RKO (cell line): ENCODE measurements around the gene BRD1.
"Not testable (repeated sequence)": the region's sequence is repeated elsewhere in the genome, so short reads cannot be mapped to it uniquely, and the experiment has no call there.

Experiments
- DNase-seq: peaks from one replicate; pipeline ENCODE4 v3.0.0-alpha.2; 2016; ENCODE audit warnings: low spot score

Gene BRD1

GRCh38 chr22:49852898-49853894, 25.5 kb upstream of the BRD1 start, which contains the start of gene ZBED4:
Gene ZBED4, plus strand, starts transcription at chr22:49853844. Its CDS starts 29,819 bp downstream, at chr22:49883663.
- peak; percentile 92 for DNase-seq

GRCh38 chr22:49852568-49852897, 24.9 kb upstream of the BRD1 start:
- DNase-seq, result not testable (repeated sequence)

- no peak for DNase-seq
These were observed 23.5 kb upstream of the BRD1 start for GRCh38 chr22:49850959-49851802.

- no peak for DNase-seq
These were observed 22.6 kb upstream of the BRD1 start for GRCh38 chr22:49850021-49850911.

GRCh38 chr22:49849161-49850020, 21.7 kb upstream of the BRD1 start:
- DNase-seq, result no peak

GRCh38 chr22:49848690-49849160, 21.1 kb upstream of the BRD1 start:
- no peak for DNase-seq

DNA sequence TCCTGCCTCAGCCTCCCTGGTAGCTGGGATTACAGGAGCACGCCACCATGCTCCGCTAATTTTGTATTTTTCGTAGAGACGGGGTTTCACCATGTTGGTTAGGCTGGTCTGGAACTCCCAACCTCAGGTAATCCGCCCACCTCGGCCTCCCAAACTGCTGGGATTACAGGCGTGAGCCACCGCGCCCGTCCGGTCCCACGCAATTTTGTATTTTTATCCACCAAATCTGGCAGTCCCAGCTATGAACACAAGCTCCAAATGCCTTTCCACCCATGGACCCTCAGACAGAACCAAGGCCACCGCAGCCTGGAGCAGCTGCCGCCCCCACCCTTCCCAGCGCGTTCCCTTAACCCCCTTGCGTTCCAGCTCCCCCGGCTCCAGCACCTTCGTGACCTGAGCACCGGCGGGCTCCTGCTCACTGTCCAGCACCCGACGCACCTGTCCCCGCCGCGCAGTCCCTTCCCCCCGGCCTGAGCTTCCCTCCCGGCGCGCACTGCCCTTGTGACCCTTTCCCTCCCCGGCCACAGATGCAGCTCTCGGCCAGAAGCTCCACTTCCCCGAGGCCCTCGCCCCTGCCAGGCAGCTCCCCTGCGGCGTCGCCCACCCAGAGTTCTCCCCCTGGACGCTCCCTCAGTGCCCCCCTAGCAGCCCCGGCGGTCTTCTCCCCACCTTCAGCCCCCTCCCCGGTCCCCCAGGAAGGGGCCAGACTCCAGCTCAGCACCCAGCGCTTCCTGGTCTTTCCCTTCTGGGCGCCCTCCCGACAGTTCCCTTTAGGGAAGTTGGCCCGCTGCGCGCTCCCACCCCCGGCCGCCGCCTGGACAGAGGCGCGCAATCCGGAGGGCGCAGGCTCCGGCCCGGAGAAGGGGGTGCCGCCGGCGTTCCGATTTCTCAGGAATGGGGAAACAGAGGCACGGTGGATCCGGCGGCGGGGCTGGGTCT, 20.3 kb upstream of the BRD1 start:
- no peak for DNase-seq

DNA sequence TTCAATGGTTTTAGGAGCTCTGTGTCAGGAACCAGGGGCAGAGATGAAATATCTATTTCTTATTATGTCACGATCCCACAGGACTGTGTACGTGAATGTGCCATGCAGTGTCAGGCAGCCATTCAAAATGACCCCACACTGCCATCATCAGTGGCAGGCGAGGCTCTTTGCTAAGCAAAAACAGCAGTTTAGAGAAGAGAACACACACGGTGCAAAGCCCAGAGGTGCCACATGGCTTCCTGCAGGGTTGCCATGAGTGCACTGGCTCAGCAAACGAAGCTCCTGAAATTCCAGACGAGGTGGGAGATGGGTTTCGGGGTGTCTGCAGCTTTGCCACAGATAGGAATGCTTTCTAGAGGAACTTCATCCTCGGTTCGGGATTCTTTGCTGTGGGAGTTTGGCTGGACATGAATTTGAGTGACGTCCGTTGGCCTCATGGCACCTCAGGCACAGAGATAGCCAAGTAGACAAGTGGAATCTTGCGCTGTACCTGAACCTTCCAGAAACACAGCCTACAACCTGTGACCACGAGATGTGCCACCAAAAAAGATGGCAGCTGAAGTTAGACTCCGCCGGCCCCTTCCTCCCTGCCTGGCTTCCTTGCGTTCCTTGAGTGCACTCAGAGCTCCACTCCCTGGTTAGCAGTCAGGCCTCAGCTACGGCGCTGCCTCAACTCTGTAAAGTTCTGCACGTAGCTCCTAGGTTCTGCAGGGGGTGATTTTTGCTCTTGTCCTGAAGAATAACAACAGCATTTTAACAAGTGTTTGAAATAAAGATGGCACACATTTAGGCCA, 18.2 kb upstream of the BRD1 start:
- no peak for DNase-seq

DNA sequence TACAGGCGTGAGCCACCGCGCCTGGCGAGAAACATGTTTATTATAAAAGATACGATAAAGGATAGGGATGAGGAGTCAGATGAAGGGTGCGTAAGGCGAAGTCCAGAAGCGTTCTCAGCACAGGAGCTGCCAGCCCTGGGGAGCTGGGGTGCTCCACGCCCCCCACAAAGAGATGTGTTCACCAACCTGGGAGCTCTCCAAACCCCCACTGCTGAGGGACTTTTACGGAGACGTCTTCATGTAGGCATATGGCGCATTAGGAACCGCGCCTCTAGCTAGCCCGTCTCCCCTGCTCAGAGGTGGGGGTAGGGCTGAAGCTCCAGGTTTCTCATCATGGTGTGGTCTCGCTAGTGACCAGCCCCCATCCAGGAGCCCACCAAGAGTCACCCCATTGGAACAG, 17.6 kb upstream of the BRD1 start:
- DNase-seq, result no peak

DNA sequence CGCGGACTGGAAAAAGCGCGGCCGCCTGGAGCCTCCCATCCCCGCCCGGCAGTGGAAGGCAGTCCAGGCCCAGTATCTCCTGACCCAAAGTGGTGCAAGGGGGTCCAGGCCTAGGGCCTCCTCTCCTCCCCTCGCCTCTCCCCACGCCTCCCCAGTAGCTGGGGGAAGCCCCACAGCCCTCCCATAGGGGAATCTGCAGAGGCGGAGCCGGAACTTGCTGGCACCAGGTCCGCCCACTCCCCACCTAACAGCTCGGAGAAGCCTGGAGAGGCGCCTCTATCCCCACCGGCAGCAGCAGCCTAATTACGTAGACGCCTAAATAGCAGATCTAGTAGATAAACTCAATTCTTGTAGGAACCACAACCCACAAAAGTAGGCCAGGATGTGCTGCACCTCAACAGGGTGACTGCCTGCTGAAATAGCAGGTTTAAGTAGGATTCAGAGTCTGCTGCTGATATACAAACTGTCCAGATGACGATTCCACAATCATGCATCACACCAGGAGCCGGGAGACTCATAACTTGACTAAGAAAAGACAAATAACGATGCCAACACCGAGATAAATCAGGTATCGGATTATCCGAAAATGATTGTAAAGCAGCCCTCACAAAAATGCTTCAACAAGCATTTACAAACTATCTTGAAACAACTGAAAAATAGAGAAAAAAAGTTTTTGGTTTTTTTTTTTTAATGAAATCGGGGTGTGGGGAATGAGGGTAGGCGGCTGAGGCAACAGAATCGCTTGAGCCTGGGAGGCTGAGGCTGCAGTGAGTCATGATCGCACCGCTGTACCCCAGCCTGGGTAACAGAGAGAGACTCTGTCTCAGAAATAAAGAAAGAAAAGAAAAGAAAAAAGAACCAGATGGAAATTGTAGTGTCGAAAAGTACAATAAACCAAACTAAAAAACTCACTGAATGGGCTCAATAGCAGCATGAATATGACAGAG, 11.4 kb upstream of the BRD1 start:
- no peak for DNase-seq

GRCh38 chr22:49833340-49834007, 5.8 kb upstream of the BRD1 start:
- peak; percentile 29 for DNase-seq

- no peak for DNase-seq
These were observed 1.6 kb upstream of the BRD1 start for GRCh38 chr22:49829044-49829853.

DNA sequence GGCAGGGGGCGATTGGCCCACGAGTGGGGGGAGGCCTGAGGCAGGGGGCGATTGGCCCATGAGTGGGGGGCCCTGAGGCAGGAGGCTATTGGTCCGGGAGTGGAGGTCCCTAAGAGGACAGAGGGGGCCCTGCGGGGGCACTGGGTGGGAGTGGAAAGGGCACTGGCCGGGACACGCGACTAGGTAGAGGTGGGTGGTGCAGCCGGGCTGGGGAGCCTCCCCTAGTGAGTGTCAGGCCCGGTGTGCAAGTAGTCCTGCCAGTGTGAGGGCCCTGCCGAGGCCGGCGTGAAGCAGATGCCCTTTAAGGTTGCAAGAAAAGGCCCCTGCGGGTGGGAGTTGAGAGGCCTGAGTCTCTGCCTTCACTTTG, 909 bp upstream of the BRD1 start:
- no peak for DNase-seq

DNA sequence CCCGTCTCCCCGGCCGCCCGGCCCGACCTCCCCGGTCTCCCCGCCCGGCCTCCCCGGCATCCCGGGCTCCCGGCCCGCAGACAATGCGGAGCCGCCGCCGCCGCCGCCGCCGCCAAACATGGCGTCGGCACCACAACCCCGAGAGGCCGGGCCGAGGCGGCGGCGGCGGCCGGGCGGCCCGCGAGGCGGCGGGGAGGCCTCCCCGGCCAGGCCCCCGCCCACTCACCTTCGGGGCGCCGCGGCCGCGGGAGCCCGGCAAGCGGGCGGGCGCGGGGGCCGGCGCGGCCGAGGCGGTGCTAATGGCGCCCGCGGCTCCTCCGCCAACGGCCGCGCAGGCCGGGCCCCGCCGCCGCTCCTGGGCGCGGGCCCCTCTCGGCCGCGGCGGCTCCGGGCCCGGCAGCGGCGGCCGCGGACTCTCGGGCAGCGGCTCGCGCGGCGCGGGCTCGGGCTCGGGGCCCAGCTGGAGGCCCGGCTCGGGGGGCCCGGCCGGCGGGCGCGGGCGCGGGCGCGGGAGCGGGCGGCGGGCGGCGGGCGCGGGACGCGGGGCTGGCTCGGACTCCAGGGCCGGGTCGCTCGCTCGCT, 311 bp downstream of the BRD1 start:
- no peak for DNase-seq

DNA sequence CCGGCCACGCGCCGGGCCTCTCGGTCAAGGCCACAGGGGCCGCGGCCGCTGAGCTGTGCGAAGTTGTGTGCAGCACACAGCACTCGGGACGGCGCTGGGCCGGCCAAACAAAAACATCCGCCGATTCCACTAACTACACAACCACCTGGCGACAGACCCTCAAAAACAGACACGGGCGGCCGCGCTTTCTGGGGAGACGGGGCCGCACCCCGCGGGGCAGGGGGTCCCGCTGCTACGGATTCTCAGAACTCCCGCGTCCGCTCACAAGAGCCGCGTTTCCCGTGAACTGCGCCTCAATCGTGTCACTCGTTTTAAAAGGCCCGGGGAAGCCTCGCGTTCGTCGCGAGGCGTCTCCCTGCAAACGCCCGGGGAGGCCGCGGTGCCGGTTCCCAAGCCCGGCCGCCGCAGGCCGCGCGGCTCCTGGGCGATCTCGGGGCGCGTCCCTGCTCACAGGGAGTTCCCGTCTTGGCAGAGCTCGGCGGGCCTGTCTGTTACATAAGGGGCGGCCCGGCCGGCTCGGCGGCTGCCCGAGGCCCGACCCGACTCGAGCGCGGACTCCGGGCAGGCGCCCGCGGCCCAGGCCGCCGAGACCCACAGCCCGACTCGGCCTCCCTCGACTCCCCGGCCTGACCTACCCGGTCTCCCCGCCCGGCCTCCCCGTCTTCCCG, 936 bp downstream of the BRD1 start:
- DNase-seq, result no peak
